Adrenal gland (tissue), 5 donors: Measurements from ENCODE around the gene KLHDC10.

Experiments
- POLR2A ChIP-seq, 2 donors: fragments of 450-650 bp; IDR thresholded peaks; one replicate each; pipeline ENCODE4 v1.6.1; 2017; ENCODE audit warnings: antibody characterized with exemption in 2 of 2, mild to moderate bottlenecking in 2 of 2, moderate library complexity in 1 of 2
- TF ChIP-seq, protein P1 (sequence below), 6 experiments: fragments of 450-650 bp in 4 of 6; fragments of 200-600 bp in 2 of 6; sonication (generic) in 1 of 6; IDR thresholded peaks; 1 replicate in 5 of 6; 2 replicates in 1 of 6; pipeline versions ENCODE4 v1.5.1 to v1.8.0; 2016 to 2021; ENCODE audit warnings: antibody characterized with exemption in 6 of 6, mild to moderate bottlenecking in 2 of 6, moderate library complexity in 1 of 6
- donor health status: DM: no; HTN: no; CAD: no.

DNA sequence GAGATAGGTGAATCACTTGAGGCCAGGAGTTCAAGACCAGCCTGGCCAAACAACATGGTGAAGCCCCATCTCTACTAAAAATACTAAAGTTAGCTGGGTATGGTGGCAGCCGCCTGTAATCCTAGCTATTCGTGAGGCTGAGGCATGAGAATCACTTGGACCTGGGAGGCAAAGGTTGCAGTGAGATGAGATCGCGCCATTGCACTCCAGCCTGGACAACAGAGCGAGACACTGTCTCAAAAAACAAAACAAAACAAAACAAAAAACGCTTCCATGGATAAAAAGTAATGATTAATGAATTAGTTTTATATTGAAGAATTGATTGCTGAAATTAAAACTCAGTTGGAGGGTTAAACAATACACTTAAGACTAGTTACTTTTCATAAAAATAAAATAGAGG lies 32.3 kb downstream of the KLHDC10 start:
- TF ChIP-seq, protein P1, sequence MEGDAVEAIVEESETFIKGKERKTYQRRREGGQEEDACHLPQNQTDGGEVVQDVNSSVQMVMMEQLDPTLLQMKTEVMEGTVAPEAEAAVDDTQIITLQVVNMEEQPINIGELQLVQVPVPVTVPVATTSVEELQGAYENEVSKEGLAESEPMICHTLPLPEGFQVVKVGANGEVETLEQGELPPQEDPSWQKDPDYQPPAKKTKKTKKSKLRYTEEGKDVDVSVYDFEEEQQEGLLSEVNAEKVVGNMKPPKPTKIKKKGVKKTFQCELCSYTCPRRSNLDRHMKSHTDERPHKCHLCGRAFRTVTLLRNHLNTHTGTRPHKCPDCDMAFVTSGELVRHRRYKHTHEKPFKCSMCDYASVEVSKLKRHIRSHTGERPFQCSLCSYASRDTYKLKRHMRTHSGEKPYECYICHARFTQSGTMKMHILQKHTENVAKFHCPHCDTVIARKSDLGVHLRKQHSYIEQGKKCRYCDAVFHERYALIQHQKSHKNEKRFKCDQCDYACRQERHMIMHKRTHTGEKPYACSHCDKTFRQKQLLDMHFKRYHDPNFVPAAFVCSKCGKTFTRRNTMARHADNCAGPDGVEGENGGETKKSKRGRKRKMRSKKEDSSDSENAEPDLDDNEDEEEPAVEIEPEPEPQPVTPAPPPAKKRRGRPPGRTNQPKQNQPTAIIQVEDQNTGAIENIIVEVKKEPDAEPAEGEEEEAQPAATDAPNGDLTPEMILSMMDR (IDR thresholded peaks at IDR 0.05), result no peak
- TF ChIP-seq POLR2A (IDR thresholded peaks at IDR 0.05), result no peak
